ENCODE data around the gene HLA-F.

HLA-F gene

GRCh38 chr6:29723262-29723665 is at the start of gene HLA-F:
HLA-F (plus strand) TSS chr6:29723434; CDS start chr6:29723464, 30 bp downstream.
- peak within 1 kb of the TSS; percentile 70 for H3K9ac ChIP-seq (ENCODE audit: low read length)

GRCh38 chr6:29674008-29674407 is 49.2 kb upstream of the HLA-F start:
- no peak overlapping the region for H3K27ac ChIP-seq (ENCODE audit: low read length)
- no peak overlapping the region for H3K9ac ChIP-seq (ENCODE audit: low read length)
- no peaks in the 10 kb centered on the region for H3K9me2 ChIP-seq (replicated peaks; ENCODE audit: insufficient read depth, low read length)
- H3K4me3 ChIP-seq (ENCODE audit: low read length): no peak overlapping the region
- H3F3A ChIP-seq (ENCODE audit: insufficient read depth, low read length): no peaks in the 10 kb centered on the region
- H4K20me1 ChIP-seq (ENCODE audit: insufficient read depth, low read length): no peaks in the 10 kb centered on the region
- no peaks in the 10 kb centered on the region for H3K36me3 ChIP-seq (replicated peaks; ENCODE audit: insufficient read depth, low read length)
- H2AFZ ChIP-seq (ENCODE audit: low read length): no peak overlapping the region
- TF ChIP-seq CTCF (IDR thresholded peaks at IDR 0.05; ENCODE audit: low read length) (no peak), EZH2phosphoT487 (IDR thresholded peaks at IDR 0.05; ENCODE audit: low read length) (no peak), EZH2 (optimal IDR thresholded peaks at IDR 0.05; ENCODE audit: low read depth, low read length) (no peak)
- no peaks in the 10 kb centered on the region for H3K27me3 ChIP-seq (replicated peaks; ENCODE audit: insufficient read depth, low read length)
- H3K9me3 ChIP-seq (replicated peaks; ENCODE audit: insufficient read depth, low read length): no peaks in the 10 kb centered on the region
- H3K4me2 ChIP-seq (ENCODE audit: low read depth, low read length): no peak overlapping the region
- peaks cover 10% of the 10 kb centered on the region for H3K4me1 ChIP-seq (ENCODE audit: low read length)
- no peak for DNase-seq
- H3K79me2 ChIP-seq (ENCODE audit: low read length): no peaks in the 10 kb centered on the region

More at GRCh38 chr6:29723262-29723665, at the start of gene HLA-F:
- TF ChIP-seq CTCF (IDR thresholded peaks at IDR 0.05; ENCODE audit: low read length) (no peak), EZH2phosphoT487 (IDR thresholded peaks at IDR 0.05; ENCODE audit: low read length) (no peak), EZH2 (optimal IDR thresholded peaks at IDR 0.05; ENCODE audit: low read depth, low read length) (no peak)
- no peaks in the 10 kb centered on the region for H3K9me2 ChIP-seq (replicated peaks; ENCODE audit: insufficient read depth, low read length)
- H4K20me1 ChIP-seq (ENCODE audit: insufficient read depth, low read length): no peaks in the 10 kb centered on the region
- peak; percentile 85 for DNase-seq
- no peaks in the 10 kb centered on the region for H3K4me1 ChIP-seq (ENCODE audit: low read length)
- H3K4me3 ChIP-seq (ENCODE audit: low read length): peak within 1 kb of the TSS; percentile 77
- 0 out of 2 replicates have a peak, but pooled peaks cover 3% of the 10 kb centered on the region for H3K79me2 ChIP-seq (ENCODE audit: low read length)
- peak within 1 kb of the TSS; percentile 94 for H3K4me2 ChIP-seq (ENCODE audit: low read depth, low read length)
- peak within 1 kb of the TSS; percentile 89 for H2AFZ ChIP-seq (ENCODE audit: low read length)
- no peaks in the 10 kb centered on the region for H3K36me3 ChIP-seq (replicated peaks; ENCODE audit: insufficient read depth, low read length)
- H3K27ac ChIP-seq (ENCODE audit: low read length): no peak within 1 kb of the TSS
- no peaks in the 10 kb centered on the region for H3K27me3 ChIP-seq (replicated peaks; ENCODE audit: insufficient read depth, low read length)
- no peaks in the 10 kb centered on the region for H3F3A ChIP-seq (ENCODE audit: insufficient read depth, low read length)
- H3K9me3 ChIP-seq (replicated peaks; ENCODE audit: insufficient read depth, low read length): no peaks in the 10 kb centered on the region

- Histone ChIP-seq H3F3A (ENCODE audit: insufficient read depth, low read length) (no peaks in the 10 kb centered on the region), H3K27ac (ENCODE audit: low read length) (no peak overlapping the region), H3K36me3 (replicated peaks; ENCODE audit: insufficient read depth, low read length) (no peaks in the 10 kb centered on the region), H3K79me2 (ENCODE audit: low read length) (no peaks in the 10 kb centered on the region), H3K4me2 (ENCODE audit: low read depth, low read length) (no peak overlapping the region), H3K9ac (ENCODE audit: low read length) (no peak overlapping the region), H3K9me3 (replicated peaks; ENCODE audit: insufficient read depth, low read length) (no peaks in the 10 kb centered on the region), H3K4me3 (ENCODE audit: low read length) (no peak overlapping the region), H2AFZ (ENCODE audit: low read length) (no peak overlapping the region), H3K9me2 (replicated peaks; ENCODE audit: insufficient read depth, low read length) (no peaks in the 10 kb centered on the region), H3K27me3 (replicated peaks; ENCODE audit: insufficient read depth, low read length) (no peaks in the 10 kb centered on the region), H4K20me1 (ENCODE audit: insufficient read depth, low read length) (no peaks in the 10 kb centered on the region), H3K4me1 (ENCODE audit: low read length) (peaks cover 10% of the 10 kb centered on the region)
- TF ChIP-seq EZH2phosphoT487 (IDR thresholded peaks at IDR 0.05; ENCODE audit: low read length) (no peak), EZH2 (optimal IDR thresholded peaks at IDR 0.05; ENCODE audit: low read depth, low read length) (no peak), CTCF (IDR thresholded peaks at IDR 0.05; ENCODE audit: low read length) (no peak)
- no peak for DNase-seq
Observed at GRCh38 chr6:29675561-29675960, 47.7 kb upstream of the HLA-F start.
